ENCODE data around the gene PFN4.

DNA sequence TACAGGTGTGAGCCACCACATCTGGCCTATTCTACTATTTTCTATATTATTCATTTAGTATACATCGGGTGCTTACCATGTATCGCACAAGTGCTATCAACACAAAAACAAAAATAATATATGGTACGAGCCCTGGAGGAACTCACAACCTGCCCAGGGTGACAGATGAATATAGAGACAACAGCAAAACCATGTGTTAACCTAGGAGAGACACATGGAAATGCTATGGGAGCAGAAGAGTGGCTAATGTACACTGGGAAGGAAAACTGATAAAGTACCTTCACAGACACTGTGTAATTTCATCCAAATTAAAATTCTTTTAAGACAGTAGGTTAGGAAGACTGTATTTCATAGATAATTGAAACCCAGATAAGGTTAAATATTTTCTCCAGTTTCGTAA, 50.9 kb downstream of the PFN4 start:
- TF ChIP-seq SIN3A (IDR thresholded peaks at IDR 0.05; ENCODE audit: low read depth) = no peak
- TF ChIP-seq ZNF274 (IDR thresholded peaks at IDR 0.05; ENCODE audit: low read depth, low read length) = no peak
- TF ChIP-seq, protein P1, sequence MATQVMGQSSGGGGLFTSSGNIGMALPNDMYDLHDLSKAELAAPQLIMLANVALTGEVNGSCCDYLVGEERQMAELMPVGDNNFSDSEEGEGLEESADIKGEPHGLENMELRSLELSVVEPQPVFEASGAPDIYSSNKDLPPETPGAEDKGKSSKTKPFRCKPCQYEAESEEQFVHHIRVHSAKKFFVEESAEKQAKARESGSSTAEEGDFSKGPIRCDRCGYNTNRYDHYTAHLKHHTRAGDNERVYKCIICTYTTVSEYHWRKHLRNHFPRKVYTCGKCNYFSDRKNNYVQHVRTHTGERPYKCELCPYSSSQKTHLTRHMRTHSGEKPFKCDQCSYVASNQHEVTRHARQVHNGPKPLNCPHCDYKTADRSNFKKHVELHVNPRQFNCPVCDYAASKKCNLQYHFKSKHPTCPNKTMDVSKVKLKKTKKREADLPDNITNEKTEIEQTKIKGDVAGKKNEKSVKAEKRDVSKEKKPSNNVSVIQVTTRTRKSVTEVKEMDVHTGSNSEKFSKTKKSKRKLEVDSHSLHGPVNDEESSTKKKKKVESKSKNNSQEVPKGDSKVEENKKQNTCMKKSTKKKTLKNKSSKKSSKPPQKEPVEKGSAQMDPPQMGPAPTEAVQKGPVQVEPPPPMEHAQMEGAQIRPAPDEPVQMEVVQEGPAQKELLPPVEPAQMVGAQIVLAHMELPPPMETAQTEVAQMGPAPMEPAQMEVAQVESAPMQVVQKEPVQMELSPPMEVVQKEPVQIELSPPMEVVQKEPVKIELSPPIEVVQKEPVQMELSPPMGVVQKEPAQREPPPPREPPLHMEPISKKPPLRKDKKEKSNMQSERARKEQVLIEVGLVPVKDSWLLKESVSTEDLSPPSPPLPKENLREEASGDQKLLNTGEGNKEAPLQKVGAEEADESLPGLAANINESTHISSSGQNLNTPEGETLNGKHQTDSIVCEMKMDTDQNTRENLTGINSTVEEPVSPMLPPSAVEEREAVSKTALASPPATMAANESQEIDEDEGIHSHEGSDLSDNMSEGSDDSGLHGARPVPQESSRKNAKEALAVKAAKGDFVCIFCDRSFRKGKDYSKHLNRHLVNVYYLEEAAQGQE (IDR thresholded peaks at IDR 0.05; ENCODE audit: low read depth) = no peak
- TF ChIP-seq, protein P2, sequence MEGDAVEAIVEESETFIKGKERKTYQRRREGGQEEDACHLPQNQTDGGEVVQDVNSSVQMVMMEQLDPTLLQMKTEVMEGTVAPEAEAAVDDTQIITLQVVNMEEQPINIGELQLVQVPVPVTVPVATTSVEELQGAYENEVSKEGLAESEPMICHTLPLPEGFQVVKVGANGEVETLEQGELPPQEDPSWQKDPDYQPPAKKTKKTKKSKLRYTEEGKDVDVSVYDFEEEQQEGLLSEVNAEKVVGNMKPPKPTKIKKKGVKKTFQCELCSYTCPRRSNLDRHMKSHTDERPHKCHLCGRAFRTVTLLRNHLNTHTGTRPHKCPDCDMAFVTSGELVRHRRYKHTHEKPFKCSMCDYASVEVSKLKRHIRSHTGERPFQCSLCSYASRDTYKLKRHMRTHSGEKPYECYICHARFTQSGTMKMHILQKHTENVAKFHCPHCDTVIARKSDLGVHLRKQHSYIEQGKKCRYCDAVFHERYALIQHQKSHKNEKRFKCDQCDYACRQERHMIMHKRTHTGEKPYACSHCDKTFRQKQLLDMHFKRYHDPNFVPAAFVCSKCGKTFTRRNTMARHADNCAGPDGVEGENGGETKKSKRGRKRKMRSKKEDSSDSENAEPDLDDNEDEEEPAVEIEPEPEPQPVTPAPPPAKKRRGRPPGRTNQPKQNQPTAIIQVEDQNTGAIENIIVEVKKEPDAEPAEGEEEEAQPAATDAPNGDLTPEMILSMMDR (IDR thresholded peaks at IDR 0.05 in 2 of 3, conservative IDR thresholded peaks at IDR 0.05 in 1 of 3; ENCODE audit: borderline replicate concordance in 1 of 3, insufficient read depth in 1 of 3, low read depth in 2 of 3, low read length in 2 of 3) = no peak
- no peak for TF ChIP-seq POLR2A (IDR thresholded peaks at IDR 0.05; ENCODE audit: borderline replicate concordance, extremely low read depth, insufficient read depth, insufficient read length)
- no peak for TF ChIP-seq ZFX (IDR thresholded peaks at IDR 0.05)
- no peak for TF ChIP-seq ELF1 (IDR thresholded peaks at IDR 0.05; ENCODE audit: borderline replicate concordance, low read depth)
- no peak for TF ChIP-seq TCF7L2 (IDR thresholded peaks at IDR 0.05; ENCODE audit: borderline replicate concordance, extremely low read depth, insufficient read depth, insufficient read length)
- TF ChIP-seq EGR1 (IDR thresholded peaks at IDR 0.05; ENCODE audit: low read depth) = no peak
- no peak for TF ChIP-seq CEBPB (IDR thresholded peaks at IDR 0.05; ENCODE audit: low read depth)
- TF ChIP-seq RAD21 (IDR thresholded peaks at IDR 0.05; ENCODE audit: low read depth) = no peak
- no peak for TF ChIP-seq EZH2 (IDR thresholded peaks at IDR 0.05)
- no peak for TF ChIP-seq POLR2AphosphoS5 (IDR thresholded peaks at IDR 0.05; ENCODE audit: low read depth, low read length)

Measured in HCT116 (cell line).